ENCODE results near the gene SMAP1. TPM values are rescaled to one million over a fixed set of nuclear protein-coding genes. Genes with fewer than 3 reads are reported as not detected.

SMAP1 gene
- total RNA-seq (2014; rRNA removed; shearing (Covaris generic)): 34.7 and 46.7 TPM in 2 replicates

- in situ Hi-C loops (cut with HindIII; ENCODE audit: low sequenced_read_pairs): no loop called here
Measured at GRCh38 chr6:70667711-70668498, at the start of gene SMAP1. SMAP1 (plus strand) TSS chr6:70667883; CDS start chr6:70668024, 141 bp downstream.

GRCh38 chr6:70620746-70621145 lies 46.9 kb upstream of the SMAP1 start:
- DNase-seq (ENCODE audit: low spot score): no peak
- in situ Hi-C loops (cut with HindIII; ENCODE audit: low sequenced_read_pairs): no loop called here

More at GRCh38 chr6:70667711-70668498, at the start of gene SMAP1:
- peak; percentile 89 for DNase-seq (ENCODE audit: low spot score)

- in situ Hi-C loops (cut with HindIII; ENCODE audit: low sequenced_read_pairs): no loop called here
- DNase-seq (ENCODE audit: low spot score): no peak
Measured at GRCh38 chr6:70622461-70622860, 45.2 kb upstream of the SMAP1 start.

- in situ Hi-C loops (cut with HindIII; ENCODE audit: low sequenced_read_pairs): no loop called here
- no peak for DNase-seq (ENCODE audit: low spot score)
Measured at GRCh38 chr6:70625436-70625835, 42.2 kb upstream of the SMAP1 start.

- in situ Hi-C loops (cut with HindIII; ENCODE audit: low sequenced_read_pairs): no loop called here
Measured at GRCh38 chr6:70627500-70628254, 40.0 kb upstream of the SMAP1 start.

GRCh38 chr6:70629929-70630328 lies 37.8 kb upstream of the SMAP1 start:
- DNase-seq (ENCODE audit: low spot score): no peak

More at GRCh38 chr6:70627500-70628254, 40.0 kb upstream of the SMAP1 start:
- DNase-seq (ENCODE audit: low spot score): no peak

GRCh38 chr6:70633870-70634269 lies 33.8 kb upstream of the SMAP1 start:
- no peak for DNase-seq (ENCODE audit: low spot score)
- in situ Hi-C loops (cut with HindIII; ENCODE audit: low sequenced_read_pairs): no loop called here

More at GRCh38 chr6:70629929-70630328, 37.8 kb upstream of the SMAP1 start:
- in situ Hi-C loops (cut with HindIII; ENCODE audit: low sequenced_read_pairs): no loop called here

GRCh38 chr6:70636596-70636995 lies 31.1 kb upstream of the SMAP1 start:
- in situ Hi-C loops (cut with HindIII; ENCODE audit: low sequenced_read_pairs): no loop called here
- DNase-seq (ENCODE audit: low spot score): no peak

- in situ Hi-C loops (cut with HindIII; ENCODE audit: low sequenced_read_pairs): no loop called here
- no peak for DNase-seq (ENCODE audit: low spot score)
Measured at GRCh38 chr6:70638468-70638867, 29.2 kb upstream of the SMAP1 start.

- in situ Hi-C loops (cut with HindIII; ENCODE audit: low sequenced_read_pairs): no loop called here
- DNase-seq (ENCODE audit: low spot score): no peak
Measured at GRCh38 chr6:70651326-70651905, 16.3 kb upstream of the SMAP1 start.

- DNase-seq (ENCODE audit: low spot score): no peak
- in situ Hi-C loops (cut with HindIII; ENCODE audit: low sequenced_read_pairs): no loop called here
Measured at GRCh38 chr6:70652216-70652615, 15.5 kb upstream of the SMAP1 start.

GRCh38 chr6:70657706-70658105 lies 10.0 kb upstream of the SMAP1 start:
- in situ Hi-C loops (cut with HindIII; ENCODE audit: low sequenced_read_pairs): no loop called here
- no peak for DNase-seq (ENCODE audit: low spot score)

GRCh38 chr6:70663881-70664466 lies 3.7 kb upstream of the SMAP1 start:
- DNase-seq (ENCODE audit: low spot score): peak; percentile 63
- in situ Hi-C loops (cut with HindIII; ENCODE audit: low sequenced_read_pairs): no loop called here

- DNase-seq (ENCODE audit: low spot score): no peak
- in situ Hi-C loops (cut with HindIII; ENCODE audit: low sequenced_read_pairs): no loop called here
Measured at GRCh38 chr6:70666706-70667105, 977 bp upstream of the SMAP1 start.

- no peak for DNase-seq (ENCODE audit: low spot score)
- in situ Hi-C loops (cut with HindIII; ENCODE audit: low sequenced_read_pairs): no loop called here
Measured at GRCh38 chr6:70667256-70667710, 400 bp upstream of the SMAP1 start.

GRCh38 chr6:70668499-70668812 lies 773 bp downstream of the SMAP1 start:
- in situ Hi-C loops (cut with HindIII; ENCODE audit: low sequenced_read_pairs): no loop called here
- DNase-seq (ENCODE audit: low spot score): peak; percentile 61

GRCh38 chr6:70669133-70669532 lies 1.4 kb downstream of the SMAP1 start:
- in situ Hi-C loops (cut with HindIII; ENCODE audit: low sequenced_read_pairs): no loop called here

GRCh38 chr6:70672549-70672948 lies 4.9 kb downstream of the SMAP1 start:
- in situ Hi-C loops (cut with HindIII; ENCODE audit: low sequenced_read_pairs): no loop called here
- DNase-seq (ENCODE audit: low spot score): no peak

More at GRCh38 chr6:70669133-70669532, 1.4 kb downstream of the SMAP1 start:
- no peak for DNase-seq (ENCODE audit: low spot score)

- in situ Hi-C loops (cut with HindIII; ENCODE audit: low sequenced_read_pairs): no loop called here
- no peak for DNase-seq (ENCODE audit: low spot score)
Measured at GRCh38 chr6:70673054-70673453, 5.4 kb downstream of the SMAP1 start.

- in situ Hi-C loops (cut with HindIII; ENCODE audit: low sequenced_read_pairs): no loop called here
- DNase-seq (ENCODE audit: low spot score): no peak
Measured at GRCh38 chr6:70673601-70674000, 5.9 kb downstream of the SMAP1 start.

Measured in G401 (cell line).